IMR-90 (cell line): Measurements from ENCODE around the gene ARHGAP15.

Experiments
- CEBPB ChIP-seq: IDR thresholded peaks from 2 replicates; pipeline ENCODE4 v1.6.1; 2012; ENCODE audit warnings: low read depth, low read length, improper control_type of control experiment
- CTCF ChIP-seq: conservative IDR thresholded peaks from 2 replicates; pipeline ENCODE4 v1.5.1; 2012; ENCODE audit warnings: mild to moderate bottlenecking, low read depth, low read length, improper control_type of control experiment
- FOS ChIP-seq: fragments of 150-350 bp; IDR thresholded peaks from 2 replicates; pipeline ENCODE4 v1.6.1; 2016; ENCODE audit warnings: low read depth, low read length
- POLR2A ChIP-seq: IDR thresholded peaks from 2 replicates; pipeline ENCODE4 v1.6.1; 2012; ENCODE audit warnings: mild to moderate bottlenecking, low read depth, low read length

- TF ChIP-seq FOS, result no peak
- no peak for TF ChIP-seq CTCF
- TF ChIP-seq CEBPB, result no peak
- TF ChIP-seq POLR2A, result no peak
Observed at GRCh38 chr2:143545949-143546255, 416.7 kb downstream of the ARHGAP15 start.
